ENCODE results near the gene TMEM128. TPM values are rescaled to one million over a fixed set of nuclear protein-coding genes. Genes with fewer than 3 reads are reported as not detected.
"Not testable (repeated sequence)": the region's sequence is repeated elsewhere in the genome, so short reads cannot be mapped to it uniquely, and the experiment has no call there.

The TMEM128 gene
- total and polyA plus RNA-seq, 2 experiments from 2014 or later, result 29.9 to 37.1 TPM

DNA sequence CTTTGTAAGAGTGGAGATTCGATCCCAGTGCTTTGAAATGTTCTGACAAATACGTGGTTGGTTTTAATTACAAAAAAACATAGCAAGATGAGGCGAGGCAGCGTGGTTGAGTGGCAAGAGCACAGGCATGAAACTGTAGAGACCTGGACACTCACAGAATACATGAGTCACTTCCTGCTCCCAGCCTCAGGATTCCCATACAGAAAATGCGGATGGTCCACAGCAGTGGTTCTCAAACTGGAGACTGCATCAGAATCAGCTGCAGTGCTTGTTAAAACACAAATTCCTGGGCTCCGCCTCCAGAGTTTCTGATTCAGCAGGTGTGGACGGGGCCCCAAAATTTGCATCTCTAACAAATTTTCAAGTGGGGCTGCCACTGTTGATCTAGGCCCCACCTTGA is 31.4 kb downstream of the TMEM128 start:
- Histone ChIP-seq H4K20me1 (ENCODE audit: insufficient read depth, poor library complexity, severe bottlenecking) (no peaks in the 10 kb centered on the region), H3K4me3 (no peak overlapping the region), H3K27me3 (peaks cover 6% of the 10 kb centered on the region), H3K4me2 (no peak overlapping the region), H3K79me2 (no peaks in the 10 kb centered on the region), H2AFZ (no peak overlapping the region), H3K36me3 (replicated peaks; ENCODE audit: insufficient read depth, low read depth) (no peaks in the 10 kb centered on the region), H3K9me2 (replicated peaks; ENCODE audit: insufficient read depth) (no peaks in the 10 kb centered on the region), H3K9me3 (ENCODE audit: low read depth) (no peaks in the 10 kb centered on the region), H3K27ac (no peak overlapping the region), H3K4me1 (ENCODE audit: insufficient read depth) (no peaks in the 10 kb centered on the region)
- WGBS (ENCODE audit: low lambda C conversion rate, missing lambda C conversion rate), result 76% methylated on average over 7 of the region's 7 CpGs
- DNase-seq (ENCODE audit: low spot score), result no peak
- no peak for TF ChIP-seq EZH2 (IDR thresholded peaks at IDR 0.05; ENCODE audit: borderline replicate concordance)
- TF ChIP-seq, protein P1, sequence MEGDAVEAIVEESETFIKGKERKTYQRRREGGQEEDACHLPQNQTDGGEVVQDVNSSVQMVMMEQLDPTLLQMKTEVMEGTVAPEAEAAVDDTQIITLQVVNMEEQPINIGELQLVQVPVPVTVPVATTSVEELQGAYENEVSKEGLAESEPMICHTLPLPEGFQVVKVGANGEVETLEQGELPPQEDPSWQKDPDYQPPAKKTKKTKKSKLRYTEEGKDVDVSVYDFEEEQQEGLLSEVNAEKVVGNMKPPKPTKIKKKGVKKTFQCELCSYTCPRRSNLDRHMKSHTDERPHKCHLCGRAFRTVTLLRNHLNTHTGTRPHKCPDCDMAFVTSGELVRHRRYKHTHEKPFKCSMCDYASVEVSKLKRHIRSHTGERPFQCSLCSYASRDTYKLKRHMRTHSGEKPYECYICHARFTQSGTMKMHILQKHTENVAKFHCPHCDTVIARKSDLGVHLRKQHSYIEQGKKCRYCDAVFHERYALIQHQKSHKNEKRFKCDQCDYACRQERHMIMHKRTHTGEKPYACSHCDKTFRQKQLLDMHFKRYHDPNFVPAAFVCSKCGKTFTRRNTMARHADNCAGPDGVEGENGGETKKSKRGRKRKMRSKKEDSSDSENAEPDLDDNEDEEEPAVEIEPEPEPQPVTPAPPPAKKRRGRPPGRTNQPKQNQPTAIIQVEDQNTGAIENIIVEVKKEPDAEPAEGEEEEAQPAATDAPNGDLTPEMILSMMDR (IDR thresholded peaks at IDR 0.05; ENCODE audit: poor library complexity), result no peak

DNA sequence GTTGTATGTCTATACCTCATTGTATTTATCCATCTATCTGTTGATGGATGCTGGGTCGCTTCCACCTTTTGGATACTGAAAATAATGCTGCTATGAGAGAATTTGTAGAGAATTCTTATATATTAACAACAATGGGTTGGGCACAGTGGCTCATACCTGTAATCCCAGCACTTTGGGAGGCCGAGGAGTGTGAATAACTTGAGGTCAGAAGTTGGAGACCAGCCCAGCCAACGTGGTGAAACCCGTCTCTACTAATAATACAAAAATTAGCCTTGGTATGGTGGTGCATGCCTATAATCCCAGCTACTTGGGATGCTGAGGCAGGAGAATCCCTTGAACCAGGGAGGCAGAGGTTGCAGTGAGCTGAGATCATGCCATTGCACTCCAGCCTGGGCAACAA is 34.3 kb downstream of the TMEM128 start:
- not testable (repeated sequence) for H3K36me3 ChIP-seq (replicated peaks; ENCODE audit: insufficient read depth, low read depth); H3K9me3 ChIP-seq (ENCODE audit: low read depth); H3K4me2 ChIP-seq; DNase-seq (ENCODE audit: low spot score); H3K4me1 ChIP-seq (ENCODE audit: insufficient read depth); H2AFZ ChIP-seq; H3K27me3 ChIP-seq; H3K79me2 ChIP-seq; H3K27ac ChIP-seq; H3K9me2 ChIP-seq (replicated peaks; ENCODE audit: insufficient read depth); H3K4me3 ChIP-seq; H4K20me1 ChIP-seq (ENCODE audit: insufficient read depth, poor library complexity, severe bottlenecking)
- WGBS (ENCODE audit: low lambda C conversion rate, missing lambda C conversion rate), result 83% methylated on average over 4 of the region's 4 CpGs

DNA sequence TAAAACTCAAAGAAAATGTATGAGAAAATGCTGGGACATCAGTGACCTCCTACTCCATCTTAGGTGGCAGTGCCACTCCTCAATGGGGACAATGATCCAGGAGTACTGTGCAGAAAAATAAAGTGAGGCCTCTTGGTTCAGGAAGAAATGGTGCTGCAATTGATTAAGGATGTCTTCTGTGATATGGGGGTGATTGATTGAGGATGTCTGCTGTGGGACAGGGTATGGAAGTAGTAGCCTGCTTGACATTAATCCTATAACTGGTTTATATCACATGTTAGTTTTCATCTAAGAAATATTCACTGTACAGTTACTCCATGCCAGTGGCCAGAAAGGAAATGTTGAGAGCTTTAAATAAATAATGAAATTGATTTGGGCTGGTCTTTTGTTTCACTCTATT is 41.8 kb downstream of the TMEM128 start:
- H4K20me1 ChIP-seq (ENCODE audit: insufficient read depth, poor library complexity, severe bottlenecking), result no peaks in the 10 kb centered on the region
- TF ChIP-seq EZH2 (IDR thresholded peaks at IDR 0.05; ENCODE audit: borderline replicate concordance) (no peak), EZH2phosphoT487 (IDR thresholded peaks at IDR 0.05; ENCODE audit: low read depth, severe bottlenecking, unreplicated experiment) (no peak)
- TF ChIP-seq, protein P1 (IDR thresholded peaks at IDR 0.05; ENCODE audit: poor library complexity), result no peak
- H3K79me2 ChIP-seq, result no peaks in the 10 kb centered on the region
- H3K4me1 ChIP-seq (ENCODE audit: insufficient read depth), result no peaks in the 10 kb centered on the region
- no peak overlapping the region for H3K4me2 ChIP-seq
- no peak overlapping the region for H2AFZ ChIP-seq
- H3K36me3 ChIP-seq (replicated peaks; ENCODE audit: insufficient read depth, low read depth), result no peaks in the 10 kb centered on the region
- H3K4me3 ChIP-seq, result no peak overlapping the region
- H3K9me3 ChIP-seq (ENCODE audit: low read depth), result no peaks in the 10 kb centered on the region
- no peak for DNase-seq (ENCODE audit: low spot score)
- H3K27me3 ChIP-seq, result peaks cover 17% of the 10 kb centered on the region
- H3K9me2 ChIP-seq (replicated peaks; ENCODE audit: insufficient read depth), result no peaks in the 10 kb centered on the region
- H3K27ac ChIP-seq, result no peak overlapping the region

DNA sequence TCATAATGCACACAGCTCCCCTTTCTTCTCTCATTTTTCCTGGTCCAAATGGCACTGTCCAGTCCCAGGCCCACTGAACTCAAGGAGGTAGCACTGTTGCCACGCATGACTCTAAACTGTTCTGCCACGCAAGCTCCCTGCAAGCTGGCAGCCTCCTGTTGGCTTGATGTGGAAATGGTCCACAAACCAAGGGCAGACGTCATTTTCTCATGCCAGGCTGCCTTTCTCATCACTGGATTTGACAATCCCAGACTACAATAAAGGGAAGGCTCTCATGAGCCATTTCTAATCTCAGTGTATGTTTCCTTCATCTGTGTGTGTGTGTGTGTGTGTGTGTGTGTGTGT is 43.6 kb downstream of the TMEM128 start:
- Histone ChIP-seq H3K79me2 (no peaks in the 10 kb centered on the region), H3K27ac (no peak overlapping the region), H3K4me2 (no peak overlapping the region), H3K9me3 (ENCODE audit: low read depth) (no peaks in the 10 kb centered on the region), H3K36me3 (replicated peaks; ENCODE audit: insufficient read depth, low read depth) (no peaks in the 10 kb centered on the region), H3K9me2 (replicated peaks; ENCODE audit: insufficient read depth) (no peaks in the 10 kb centered on the region), H3K4me1 (ENCODE audit: insufficient read depth) (no peaks in the 10 kb centered on the region), H4K20me1 (ENCODE audit: insufficient read depth, poor library complexity, severe bottlenecking) (no peaks in the 10 kb centered on the region), H2AFZ (no peak overlapping the region), H3K4me3 (no peak overlapping the region), H3K27me3 (peaks cover 11% of the 10 kb centered on the region)
- 87% methylated on average over 3 of the region's 3 CpGs for WGBS (ENCODE audit: low lambda C conversion rate, missing lambda C conversion rate)
- TF ChIP-seq, protein P1 (IDR thresholded peaks at IDR 0.05; ENCODE audit: poor library complexity), result no peak
- TF ChIP-seq EZH2 (IDR thresholded peaks at IDR 0.05; ENCODE audit: borderline replicate concordance) (no peak), EZH2phosphoT487 (IDR thresholded peaks at IDR 0.05; ENCODE audit: low read depth, severe bottlenecking, unreplicated experiment) (no peak)
- DNase-seq (ENCODE audit: low spot score), result no peak
